Measurements from ENCODE around the gene RNU11.

DNA sequence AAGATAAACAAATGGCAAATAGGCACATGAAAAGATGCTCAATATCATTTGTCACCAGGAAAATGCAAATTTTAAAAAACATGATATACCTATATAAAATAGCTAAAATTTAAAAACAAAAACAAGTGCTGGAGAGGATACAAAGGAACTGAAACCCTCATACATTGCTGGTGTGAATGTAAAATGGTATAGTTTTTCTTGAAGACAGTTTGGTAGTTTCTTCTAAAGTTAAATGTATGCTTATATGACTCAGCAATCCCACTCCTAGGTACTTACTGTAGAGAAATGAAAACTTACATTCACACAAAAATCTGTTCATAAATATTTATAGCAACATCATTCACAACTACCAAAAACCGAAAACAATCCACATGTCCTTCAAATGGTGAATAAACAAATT, 16.7 kb upstream of the RNU11 start:
- TF ChIP-seq, protein P1, sequence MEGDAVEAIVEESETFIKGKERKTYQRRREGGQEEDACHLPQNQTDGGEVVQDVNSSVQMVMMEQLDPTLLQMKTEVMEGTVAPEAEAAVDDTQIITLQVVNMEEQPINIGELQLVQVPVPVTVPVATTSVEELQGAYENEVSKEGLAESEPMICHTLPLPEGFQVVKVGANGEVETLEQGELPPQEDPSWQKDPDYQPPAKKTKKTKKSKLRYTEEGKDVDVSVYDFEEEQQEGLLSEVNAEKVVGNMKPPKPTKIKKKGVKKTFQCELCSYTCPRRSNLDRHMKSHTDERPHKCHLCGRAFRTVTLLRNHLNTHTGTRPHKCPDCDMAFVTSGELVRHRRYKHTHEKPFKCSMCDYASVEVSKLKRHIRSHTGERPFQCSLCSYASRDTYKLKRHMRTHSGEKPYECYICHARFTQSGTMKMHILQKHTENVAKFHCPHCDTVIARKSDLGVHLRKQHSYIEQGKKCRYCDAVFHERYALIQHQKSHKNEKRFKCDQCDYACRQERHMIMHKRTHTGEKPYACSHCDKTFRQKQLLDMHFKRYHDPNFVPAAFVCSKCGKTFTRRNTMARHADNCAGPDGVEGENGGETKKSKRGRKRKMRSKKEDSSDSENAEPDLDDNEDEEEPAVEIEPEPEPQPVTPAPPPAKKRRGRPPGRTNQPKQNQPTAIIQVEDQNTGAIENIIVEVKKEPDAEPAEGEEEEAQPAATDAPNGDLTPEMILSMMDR (IDR thresholded peaks at IDR 0.05) = no peak
- TF ChIP-seq POLR2A (IDR thresholded peaks at IDR 0.05) = no peak
- TF ChIP-seq POLR2AphosphoS5 (IDR thresholded peaks at IDR 0.05; ENCODE audit: insufficient read depth in 1 of 2, low read depth in 1 of 2) = no peak
